Lower leg skin (tissue), 4 donors: ENCODE data around the gene EFR3B. TPM values are rescaled to one million over a fixed set of nuclear protein-coding genes. Genes with fewer than 3 reads are reported as not detected.

Experiments used
- DNase-seq, 2 donors: peaks; one replicate each; pipeline ENCODE4 v3.0.0-alpha.2; 2019; ENCODE audit warnings: low spot score in 2 of 2
- H3K4me3 ChIP-seq: fragments of 200-600 bp; sonication (generic); 2 replicates; pipeline ENCODE4 v1.5.1; 2017; ENCODE audit warnings: mild to moderate bottlenecking, low read depth; ENCODE audit not compliant: poor library complexity, severe bottlenecking
- CTCF ChIP-seq, 3 donors: fragments of 450-650 bp; IDR thresholded peaks; one replicate each; pipeline ENCODE4 v1.5.1; 2016; ENCODE audit warnings: antibody characterized with exemption in 3 of 3, mild to moderate bottlenecking in 3 of 3, moderate library complexity in 2 of 3
- POLR2A ChIP-seq, 2 donors: fragments of 450-650 bp; IDR thresholded peaks; one replicate each; pipeline ENCODE4 v1.6.1; 2016 to 2017; ENCODE audit warnings: antibody characterized with exemption in 2 of 2, mild to moderate bottlenecking in 1 of 2, moderate library complexity in 1 of 2
- WGBS, 2 donors: methylation state at CpG; one replicate each; pipeline ENCODE4 v1.1.5; 2018; 5-methylcytosine and 5-hydroxymethylcytosine counted together
- intact Hi-C: fragments of 100-400 bp; cut with DNase I; formaldehyde crosslinking; loops from one replicate; pipeline ENCODE4 v1.15.0; 2023; ENCODE audit warnings: low total_unique reads
- total RNA-seq, 4 donors: library from RNA; depleted of rRNA; stranded (reverse); fragments of >200 nt; gene quantifications; one replicate each; pipeline ENCODE4 v1.1.0, GENCODE V29; 2016

Gene EFR3B
- total RNA-seq, 4 donors from 2014 or later = 0.42 to 1.8 (median 1.5) TPM; not detected in 1

GRCh38 chr2:25029183-25029554, 12.7 kb upstream of the EFR3B start:
- DNase-seq = no peak
- TF ChIP-seq CTCF (IDR thresholded peaks at IDR 0.05) (no peak), POLR2A (IDR thresholded peaks at IDR 0.05) (no peak)
- intact Hi-C loops = no loop called here
- WGBS, 2 donors = 70 to 79% methylated on average over 4 of the region's 4 CpGs
- H3K4me3 ChIP-seq = no peak overlapping the region

GRCh38 chr2:25030702-25031101, 11.2 kb upstream of the EFR3B start:
- 73% methylated on average over 2 of the region's 2 CpGs for whole genome bisulfite sequencing, 2 donors
- no peak for TF ChIP-seq POLR2A (IDR thresholded peaks at IDR 0.05)
- no peak for TF ChIP-seq CTCF (IDR thresholded peaks at IDR 0.05)
- no peak overlapping the region for H3K4me3 ChIP-seq
- no peak for DNase-seq
- intact Hi-C loops = no loop called here

GRCh38 chr2:25032094-25032493, 9.8 kb upstream of the EFR3B start:
- TF ChIP-seq POLR2A (IDR thresholded peaks at IDR 0.05) (no peak), CTCF (IDR thresholded peaks at IDR 0.05) (no peak)
- H3K4me3 ChIP-seq = no peak overlapping the region
- no peak for DNase-seq
- 65 to 67% methylated on average over 3 of the region's 3 CpGs for WGBS, 2 donors
- intact Hi-C loops = no loop called here

GRCh38 chr2:25032901-25033300, 9.0 kb upstream of the EFR3B start:
- no peak overlapping the region for H3K4me3 ChIP-seq
- TF ChIP-seq POLR2A (IDR thresholded peaks at IDR 0.05) (no peak), CTCF (IDR thresholded peaks at IDR 0.05) (no peak)
- DNase-seq = no peak
- WGBS, 2 donors = 88 to 95% methylated on average over 4 of the region's 4 CpGs
- intact Hi-C loops = no loop called here

GRCh38 chr2:25034081-25034480, 7.8 kb upstream of the EFR3B start:
- no peak overlapping the region for H3K4me3 ChIP-seq
- TF ChIP-seq CTCF (IDR thresholded peaks at IDR 0.05) (no peak), POLR2A (IDR thresholded peaks at IDR 0.05) (no peak)
- 93 to 94% methylated on average over 5 of the region's 5 CpGs for WGBS, 2 donors
- intact Hi-C loops = no loop called here
- DNase-seq = no peak

GRCh38 chr2:25035537-25036220, 6.2 kb upstream of the EFR3B start:
- DNase-seq = no peak
- TF ChIP-seq POLR2A (IDR thresholded peaks at IDR 0.05) = no peak
- no peak for TF ChIP-seq CTCF (IDR thresholded peaks at IDR 0.05)
- intact Hi-C loops = no loop called here
- 55 to 61% methylated on average over 12 of the region's 12 CpGs for WGBS, 2 donors
- no peak overlapping the region for H3K4me3 ChIP-seq
